ENCODE measurements around the gene CDKN1B.

CDKN1B gene

DNA sequence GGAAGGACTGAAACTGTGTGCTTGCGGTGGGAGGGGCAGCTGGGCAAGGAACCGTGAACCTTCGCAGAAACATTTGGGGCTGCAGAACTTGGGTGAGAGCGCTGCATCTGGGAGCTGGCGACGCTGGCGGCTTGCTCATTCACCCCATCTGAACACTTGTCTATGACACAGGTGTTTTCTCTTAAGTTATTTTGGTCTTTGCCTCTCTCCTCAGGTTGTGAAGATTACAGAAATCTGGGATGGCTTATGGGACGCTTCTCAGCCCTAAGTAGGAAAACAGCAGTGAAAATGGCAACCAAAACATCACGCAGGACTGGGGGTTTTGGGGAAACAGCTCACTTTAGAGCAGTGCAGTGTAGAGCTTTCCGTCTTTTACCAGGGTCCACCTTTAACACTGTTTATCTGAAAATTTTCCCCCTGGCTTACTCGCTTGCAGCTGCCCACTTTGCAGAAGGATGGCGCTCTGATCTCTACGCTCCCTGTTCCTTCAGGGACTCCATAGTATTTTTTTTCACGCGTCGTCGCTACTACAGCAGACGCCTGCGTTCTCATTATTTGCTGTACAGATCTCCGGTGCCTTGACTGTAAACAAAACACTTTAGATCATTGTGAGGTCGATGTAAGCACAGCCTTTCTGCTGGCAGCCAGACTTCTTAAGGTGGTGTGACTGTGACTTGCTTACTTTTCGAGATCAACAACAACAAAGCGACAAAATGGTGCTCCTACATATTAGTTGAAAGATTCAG lies 2.7 kb upstream of the CDKN1B start:
- in situ Hi-C loops (cut with HindIII; ENCODE audit: low pct_unique_long_range_greater_than_20kb, low sequenced_read_pairs) = no loop called here
- DNase-seq (ENCODE audit: low read depth in 1 of 2, low spot score in 1 of 2) = peak in 1 of 2 experiments; percentile 36
- TF ChIP-seq JUND (IDR thresholded peaks at IDR 0.05; ENCODE audit: low read depth) = no peak

- in situ Hi-C loops (cut with HindIII; ENCODE audit: low pct_unique_long_range_greater_than_20kb, low sequenced_read_pairs) = no loop called here
- no peak for TF ChIP-seq JUND (IDR thresholded peaks at IDR 0.05; ENCODE audit: low read depth)
- no peak for DNase-seq (ENCODE audit: low read depth in 1 of 2, low spot score in 1 of 2)
Measured at GRCh38 chr12:12715128-12715458, 2.1 kb upstream of the CDKN1B start.

DNA sequence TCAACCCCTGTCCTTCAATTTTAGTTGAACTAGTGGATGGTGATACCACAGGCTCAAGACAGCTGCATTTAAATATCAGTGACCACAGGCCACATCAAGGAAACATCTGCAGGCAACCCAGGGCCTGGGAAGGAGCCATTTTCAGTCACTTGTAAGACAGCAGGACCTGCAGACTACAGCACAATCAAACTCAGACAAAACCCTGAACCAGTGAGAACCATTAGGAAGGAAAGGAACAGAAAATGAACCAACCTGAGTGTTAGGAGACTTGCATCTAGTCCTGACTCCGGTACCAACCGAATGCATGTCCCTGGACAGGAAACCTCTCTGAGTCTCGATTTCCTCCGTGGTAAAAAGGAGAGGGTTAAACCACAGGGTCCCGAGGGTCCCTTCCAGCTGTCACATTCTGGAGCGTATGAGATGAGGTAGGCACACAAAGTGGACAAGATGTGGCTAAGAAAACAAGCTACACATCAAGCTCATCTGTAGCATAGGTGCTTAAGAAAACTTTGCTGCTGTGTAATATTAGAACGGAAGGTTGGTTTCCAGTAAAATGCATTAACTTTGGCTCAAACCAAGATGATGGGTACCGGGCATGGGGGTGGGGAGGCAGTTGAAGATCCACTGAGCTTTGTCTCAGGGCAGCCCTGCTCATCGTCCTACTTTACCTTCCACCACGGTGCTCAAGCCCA lies 1.6 kb upstream of the CDKN1B start:
- TF ChIP-seq JUND (IDR thresholded peaks at IDR 0.05; ENCODE audit: low read depth) = no peak
- in situ Hi-C loops (cut with HindIII; ENCODE audit: low pct_unique_long_range_greater_than_20kb, low sequenced_read_pairs) = no loop called here
- DNase-seq (ENCODE audit: low read depth in 1 of 2, low spot score in 1 of 2) = no peak

GRCh38 chr12:12716151-12716792 lies 896 bp upstream of the CDKN1B start:
- in situ Hi-C loops (cut with HindIII; ENCODE audit: low pct_unique_long_range_greater_than_20kb, low sequenced_read_pairs) = no loop called here

DNA sequence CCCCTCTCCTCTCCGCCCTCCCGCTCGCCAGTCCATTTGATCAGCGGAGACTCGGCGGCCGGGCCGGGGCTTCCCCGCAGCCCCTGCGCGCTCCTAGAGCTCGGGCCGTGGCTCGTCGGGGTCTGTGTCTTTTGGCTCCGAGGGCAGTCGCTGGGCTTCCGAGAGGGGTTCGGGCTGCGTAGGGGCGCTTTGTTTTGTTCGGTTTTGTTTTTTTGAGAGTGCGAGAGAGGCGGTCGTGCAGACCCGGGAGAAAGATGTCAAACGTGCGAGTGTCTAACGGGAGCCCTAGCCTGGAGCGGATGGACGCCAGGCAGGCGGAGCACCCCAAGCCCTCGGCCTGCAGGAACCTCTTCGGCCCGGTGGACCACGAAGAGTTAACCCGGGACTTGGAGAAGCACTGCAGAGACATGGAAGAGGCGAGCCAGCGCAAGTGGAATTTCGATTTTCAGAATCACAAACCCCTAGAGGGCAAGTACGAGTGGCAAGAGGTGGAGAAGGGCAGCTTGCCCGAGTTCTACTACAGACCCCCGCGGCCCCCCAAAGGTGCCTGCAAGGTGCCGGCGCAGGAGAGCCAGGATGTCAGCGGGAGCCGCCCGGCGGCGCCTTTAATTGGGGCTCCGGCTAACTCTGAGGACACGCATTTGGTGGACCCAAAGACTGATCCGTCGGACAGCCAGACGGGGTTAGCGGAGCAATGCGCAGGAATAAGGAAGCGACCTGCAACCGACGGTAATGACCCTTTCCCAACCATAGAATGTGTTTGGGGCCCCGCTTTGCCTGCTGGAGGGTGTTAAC lies 615 bp downstream of the CDKN1B start:
- TF ChIP-seq JUND (IDR thresholded peaks at IDR 0.05; ENCODE audit: low read depth) = no peak
- DNase-seq (ENCODE audit: low read depth in 1 of 2, low spot score in 1 of 2) = peak in 1 of 2 experiments; percentile 3
- in situ Hi-C loops (cut with HindIII; ENCODE audit: low pct_unique_long_range_greater_than_20kb, low sequenced_read_pairs) = no loop called here

More at GRCh38 chr12:12716151-12716792, 896 bp upstream of the CDKN1B start:
- no peak for TF ChIP-seq JUND (IDR thresholded peaks at IDR 0.05; ENCODE audit: low read depth)
- peak in 1 of 2 experiments; percentile 4 for DNase-seq (ENCODE audit: low read depth in 1 of 2, low spot score in 1 of 2)

- TF ChIP-seq JUND (IDR thresholded peaks at IDR 0.05; ENCODE audit: low read depth) = no peak
- in situ Hi-C loops (cut with HindIII; ENCODE audit: low pct_unique_long_range_greater_than_20kb, low sequenced_read_pairs) = no loop called here
- DNase-seq (ENCODE audit: low read depth in 1 of 2, low spot score in 1 of 2) = peak in 1 of 2 experiments; percentile 0
Measured at GRCh38 chr12:12718381-12718759, 1.2 kb downstream of the CDKN1B start.

- DNase-seq (ENCODE audit: low read depth in 1 of 2, low spot score in 1 of 2) = peak in 1 of 2 experiments; percentile 1
- in situ Hi-C loops (cut with HindIII; ENCODE audit: low pct_unique_long_range_greater_than_20kb, low sequenced_read_pairs) = no loop called here
- TF ChIP-seq JUND (IDR thresholded peaks at IDR 0.05; ENCODE audit: low read depth) = no peak
Measured at GRCh38 chr12:12718853-12719252, 1.7 kb downstream of the CDKN1B start.

DNA sequence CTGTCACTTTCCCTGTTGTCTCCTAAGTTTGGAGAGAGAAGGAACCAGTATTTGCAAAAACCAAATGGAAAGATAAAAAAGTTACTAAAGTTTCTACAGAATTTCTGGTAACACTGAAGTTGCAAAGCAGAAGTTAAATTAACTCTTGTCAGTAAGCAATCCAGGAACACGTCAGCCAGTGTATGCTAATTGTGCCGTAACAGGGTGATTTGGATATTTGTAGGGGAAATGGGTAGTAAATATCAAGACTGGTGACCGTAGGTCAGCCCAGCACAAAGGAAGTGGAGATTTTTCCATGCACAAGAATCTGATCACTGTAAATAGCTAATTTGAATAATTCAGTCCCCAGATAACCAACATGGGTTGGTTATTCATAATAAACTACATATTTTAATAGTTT lies 2.3 kb downstream of the CDKN1B start:
- in situ Hi-C loops (cut with HindIII; ENCODE audit: low pct_unique_long_range_greater_than_20kb, low sequenced_read_pairs) = no loop called here
- DNase-seq (ENCODE audit: low read depth in 1 of 2, low spot score in 1 of 2) = peak in 1 of 2 experiments; percentile 3
- no peak for TF ChIP-seq JUND (IDR thresholded peaks at IDR 0.05; ENCODE audit: low read depth)

DNA sequence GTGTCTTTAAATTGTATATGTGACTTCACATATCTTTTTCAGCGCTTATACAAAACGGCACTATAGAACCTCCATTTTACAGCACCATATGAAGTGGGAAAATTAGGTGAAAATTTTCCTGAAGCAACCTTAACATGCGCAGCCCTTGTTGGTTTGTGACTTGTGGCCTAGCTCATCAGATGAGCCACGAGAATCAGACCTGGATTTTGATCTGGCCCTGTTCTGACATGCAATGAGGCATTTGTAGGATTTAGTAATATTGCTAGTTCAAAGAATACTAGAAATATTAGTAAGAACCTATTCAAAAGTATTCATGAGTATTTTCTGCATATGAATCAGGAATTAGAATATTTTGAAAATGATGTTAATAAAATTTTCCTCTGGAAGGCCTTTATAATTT lies 2.9 kb downstream of the CDKN1B start:
- TF ChIP-seq JUND (IDR thresholded peaks at IDR 0.05; ENCODE audit: low read depth) = no peak
- DNase-seq (ENCODE audit: low read depth in 1 of 2, low spot score in 1 of 2) = no peak
- in situ Hi-C loops (cut with HindIII; ENCODE audit: low pct_unique_long_range_greater_than_20kb, low sequenced_read_pairs) = no loop called here

GRCh38 chr12:12720672-12721161 lies 3.5 kb downstream of the CDKN1B start:
- no peak for DNase-seq (ENCODE audit: low read depth in 1 of 2, low spot score in 1 of 2)
- in situ Hi-C loops (cut with HindIII; ENCODE audit: low pct_unique_long_range_greater_than_20kb, low sequenced_read_pairs) = no loop called here
- TF ChIP-seq JUND (IDR thresholded peaks at IDR 0.05; ENCODE audit: low read depth) = no peak

DNA sequence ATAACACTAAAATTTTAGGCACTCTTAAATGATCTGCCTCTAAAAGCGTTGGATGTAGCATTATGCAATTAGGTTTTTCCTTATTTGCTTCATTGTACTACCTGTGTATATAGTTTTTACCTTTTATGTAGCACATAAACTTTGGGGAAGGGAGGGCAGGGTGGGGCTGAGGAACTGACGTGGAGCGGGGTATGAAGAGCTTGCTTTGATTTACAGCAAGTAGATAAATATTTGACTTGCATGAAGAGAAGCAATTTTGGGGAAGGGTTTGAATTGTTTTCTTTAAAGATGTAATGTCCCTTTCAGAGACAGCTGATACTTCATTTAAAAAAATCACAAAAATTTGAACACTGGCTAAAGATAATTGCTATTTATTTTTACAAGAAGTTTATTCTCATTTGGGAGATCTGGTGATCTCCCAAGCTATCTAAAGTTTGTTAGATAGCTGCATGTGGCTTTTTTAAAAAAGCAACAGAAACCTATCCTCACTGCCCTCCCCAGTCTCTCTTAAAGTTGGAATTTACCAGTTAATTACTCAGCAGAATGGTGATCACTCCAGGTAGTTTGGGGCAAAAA lies 4.1 kb downstream of the CDKN1B start:
- in situ Hi-C loops (cut with HindIII; ENCODE audit: low pct_unique_long_range_greater_than_20kb, low sequenced_read_pairs) = no loop called here
- TF ChIP-seq JUND (IDR thresholded peaks at IDR 0.05; ENCODE audit: low read depth) = no peak
- DNase-seq (ENCODE audit: low read depth in 1 of 2, low spot score in 1 of 2) = no peak

DNA sequence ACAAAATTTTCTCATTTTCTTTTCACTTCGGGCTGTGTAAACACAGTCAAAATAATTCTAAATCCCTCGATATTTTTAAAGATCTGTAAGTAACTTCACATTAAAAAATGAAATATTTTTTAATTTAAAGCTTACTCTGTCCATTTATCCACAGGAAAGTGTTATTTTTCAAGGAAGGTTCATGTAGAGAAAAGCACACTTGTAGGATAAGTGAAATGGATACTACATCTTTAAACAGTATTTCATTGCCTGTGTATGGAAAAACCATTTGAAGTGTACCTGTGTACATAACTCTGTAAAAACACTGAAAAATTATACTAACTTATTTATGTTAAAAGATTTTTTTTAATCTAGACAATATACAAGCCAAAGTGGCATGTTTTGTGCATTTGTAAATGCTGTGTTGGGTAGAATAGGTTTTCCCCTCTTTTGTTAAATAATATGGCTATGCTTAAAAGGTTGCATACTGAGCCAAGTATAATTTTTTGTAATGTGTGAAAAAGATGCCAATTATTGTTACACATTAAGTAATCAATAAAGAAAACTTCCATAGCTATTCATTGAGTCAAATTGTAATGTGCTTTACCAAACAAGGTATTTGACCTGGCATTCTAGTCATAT lies 4.8 kb downstream of the CDKN1B start:
- in situ Hi-C loops (cut with HindIII; ENCODE audit: low pct_unique_long_range_greater_than_20kb, low sequenced_read_pairs) = no loop called here
- TF ChIP-seq JUND (IDR thresholded peaks at IDR 0.05; ENCODE audit: low read depth) = no peak
- no peak for DNase-seq (ENCODE audit: low read depth in 1 of 2, low spot score in 1 of 2)
